Heart left ventricle (tissue), 13 donors: Measurements from ENCODE around the gene HSD17B8.

ENCODE experiments used
- CTCF ChIP-seq, 12 donors: fragments of 200-600 bp; sonication (generic) in 4 of 12; IDR thresholded peaks; one replicate each; pipeline versions ENCODE4 v1.5.0 to v1.8.0; 2018 to 2022; ENCODE audit warnings: antibody characterized with exemption in 12 of 12, mild to moderate bottlenecking in 5 of 12
- POLR2A ChIP-seq, 2 donors: fragments of 450-650 bp; IDR thresholded peaks; one replicate each; pipeline ENCODE4 v1.6.1; 2017; ENCODE audit warnings: antibody characterized with exemption in 2 of 2, mild to moderate bottlenecking in 2 of 2, moderate library complexity in 2 of 2
- donor health status: ischemic (EF 13 %, LVEDD 7.1; RV severe dilation, severe dysfunction).
- donor health status: DM: no; HTN: yes; CAD: no.
- donor health status: DM: no; HTN: no; CAD: no.
- donor health status: ischemic (EF 25% LVEDD 6.9; RV normal size, moderate dysfunction).
- donor health status: ischemic (EF 25% LVEDD 5.7; RV mildly dilated, moderate dysfunction).
- donor health status: ischemic (EF 35%, LVEDD 5.7; RV mildly dilated, moderate dysfunction).
- donor health status: nonischemic (EF 11% LVEDD 7.7; RV severe dilation, severe dysfunction).
- donor health status: DM: yes; HTN: yes; CAD: no.
- donor health status: PGD.
- donor health status: ischemic (EF 29% LVEDD 5.4; RV normal size, mild dysfunction).
- donor health status: nonischemic (EF 23%, LVEDD 6.1; RV moderate dilation, normal function).

- TF ChIP-seq CTCF (IDR thresholded peaks at IDR 0.05) = no peak
- TF ChIP-seq POLR2A (IDR thresholded peaks at IDR 0.05) = no peak
These were observed 8.9 kb downstream of the HSD17B8 start for GRCh38 chr6:33213166-33213988.
